Thyroid gland (tissue), 4 donors: ENCODE measurements around the gene KIFC3.

Experiments used
- CTCF ChIP-seq, 6 experiments: fragments of 200-600 bp in 3 of 6; fragments of 450-650 bp in 3 of 6; sonication (generic) in 3 of 6; IDR thresholded peaks; one replicate each; pipeline ENCODE4 v1.5.1; 2016 to 2019; ENCODE audit warnings: antibody characterized with exemption in 6 of 6, mild to moderate bottlenecking in 2 of 6, inconsistent platforms in 1 of 6, moderate library complexity in 1 of 6
- POLR2A ChIP-seq, 2 donors: fragments of 450-650 bp; IDR thresholded peaks; one replicate each; pipeline ENCODE4 v1.6.1; 2017; ENCODE audit warnings: antibody characterized with exemption in 2 of 2, mild to moderate bottlenecking in 2 of 2, moderate library complexity in 1 of 2

GRCh38 chr16:57745768-57746167 is 56.5 kb downstream of the KIFC3 start:
- TF ChIP-seq CTCF (IDR thresholded peaks at IDR 0.05) (no peak), POLR2A (IDR thresholded peaks at IDR 0.05) (no peak)
